ENCODE measurements around the gene FBF1. TPM values are rescaled to one million over a fixed set of nuclear protein-coding genes. Genes with fewer than 3 reads are reported as not detected.

FBF1 gene
- total RNA-seq, 4 donors from 2014 or later: 7.2 to 47.0 (median 25.0) TPM

DNA sequence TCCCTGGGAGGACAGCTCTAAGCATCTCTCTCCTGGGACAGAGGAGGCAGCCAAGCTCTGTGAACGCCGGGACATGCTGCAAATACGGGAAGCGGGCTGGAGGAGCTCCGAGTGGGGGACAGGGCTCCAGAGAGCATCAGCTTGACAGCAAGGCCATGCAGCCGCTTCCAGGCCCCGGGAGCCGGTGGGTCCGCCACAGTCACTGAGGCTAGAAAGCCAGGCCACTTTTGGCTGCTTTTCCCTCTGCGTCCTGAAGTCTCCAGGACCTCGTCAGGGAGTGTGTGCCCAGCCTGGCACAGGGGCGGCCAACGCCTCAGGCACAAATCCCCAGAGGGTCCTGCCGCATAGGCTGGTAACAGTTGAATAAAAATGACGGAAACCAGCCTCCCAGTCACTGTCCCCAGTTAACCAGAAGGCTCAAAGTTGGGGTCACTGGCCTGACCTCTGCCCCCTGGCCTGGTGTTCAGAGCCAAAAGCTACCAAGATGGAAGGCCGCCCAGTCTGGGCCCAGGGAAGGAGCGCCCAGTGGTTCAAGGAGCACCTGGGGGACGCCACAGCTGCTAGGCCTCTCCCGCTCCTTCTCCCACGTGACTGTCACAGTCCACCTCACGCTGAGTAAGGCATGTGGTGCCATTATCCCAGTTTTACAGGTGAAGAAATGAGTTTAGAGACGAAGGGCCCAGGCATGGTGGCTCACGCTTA, 40.9 kb downstream of the FBF1 start:
- TF ChIP-seq POLR2A (IDR thresholded peaks at IDR 0.05): no peak
- TF ChIP-seq, protein P1, sequence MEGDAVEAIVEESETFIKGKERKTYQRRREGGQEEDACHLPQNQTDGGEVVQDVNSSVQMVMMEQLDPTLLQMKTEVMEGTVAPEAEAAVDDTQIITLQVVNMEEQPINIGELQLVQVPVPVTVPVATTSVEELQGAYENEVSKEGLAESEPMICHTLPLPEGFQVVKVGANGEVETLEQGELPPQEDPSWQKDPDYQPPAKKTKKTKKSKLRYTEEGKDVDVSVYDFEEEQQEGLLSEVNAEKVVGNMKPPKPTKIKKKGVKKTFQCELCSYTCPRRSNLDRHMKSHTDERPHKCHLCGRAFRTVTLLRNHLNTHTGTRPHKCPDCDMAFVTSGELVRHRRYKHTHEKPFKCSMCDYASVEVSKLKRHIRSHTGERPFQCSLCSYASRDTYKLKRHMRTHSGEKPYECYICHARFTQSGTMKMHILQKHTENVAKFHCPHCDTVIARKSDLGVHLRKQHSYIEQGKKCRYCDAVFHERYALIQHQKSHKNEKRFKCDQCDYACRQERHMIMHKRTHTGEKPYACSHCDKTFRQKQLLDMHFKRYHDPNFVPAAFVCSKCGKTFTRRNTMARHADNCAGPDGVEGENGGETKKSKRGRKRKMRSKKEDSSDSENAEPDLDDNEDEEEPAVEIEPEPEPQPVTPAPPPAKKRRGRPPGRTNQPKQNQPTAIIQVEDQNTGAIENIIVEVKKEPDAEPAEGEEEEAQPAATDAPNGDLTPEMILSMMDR (IDR thresholded peaks at IDR 0.05): no peak
- Histone ChIP-seq H3K27ac (no peak overlapping the region), H3K4me1 (peaks cover 2 to 28% (median 17%) of the 10 kb centered on the region in 4 donors), H3K36me3 (peaks cover 0 to 55% (median 0%) of the 10 kb centered on the region in 3 donors), H3K9me3 (no peaks in the 10 kb centered on the region), H3K4me3 (no peak overlapping the region), H3K27me3 (no peaks in the 10 kb centered on the region)
- peak in 1 of 3 donors; percentile 44 for DNase-seq

- Histone ChIP-seq H3K4me1 (peaks cover 2 to 34% (median 20%) of the 10 kb centered on the region in 4 donors), H3K9me3 (no peaks in the 10 kb centered on the region), H3K4me3 (no peak overlapping the region), H3K27ac (no peak overlapping the region), H3K36me3 (peaks cover 0 to 55% (median 0%) of the 10 kb centered on the region in 3 donors), H3K27me3 (no peaks in the 10 kb centered on the region)
- DNase-seq: peak in 1 of 3 donors; percentile 44
- TF ChIP-seq, protein P1 (IDR thresholded peaks at IDR 0.05): no peak
- no peak for TF ChIP-seq POLR2A (IDR thresholded peaks at IDR 0.05)
Measured at GRCh38 chr17:75899353-75899752, 41.5 kb downstream of the FBF1 start.

DNA sequence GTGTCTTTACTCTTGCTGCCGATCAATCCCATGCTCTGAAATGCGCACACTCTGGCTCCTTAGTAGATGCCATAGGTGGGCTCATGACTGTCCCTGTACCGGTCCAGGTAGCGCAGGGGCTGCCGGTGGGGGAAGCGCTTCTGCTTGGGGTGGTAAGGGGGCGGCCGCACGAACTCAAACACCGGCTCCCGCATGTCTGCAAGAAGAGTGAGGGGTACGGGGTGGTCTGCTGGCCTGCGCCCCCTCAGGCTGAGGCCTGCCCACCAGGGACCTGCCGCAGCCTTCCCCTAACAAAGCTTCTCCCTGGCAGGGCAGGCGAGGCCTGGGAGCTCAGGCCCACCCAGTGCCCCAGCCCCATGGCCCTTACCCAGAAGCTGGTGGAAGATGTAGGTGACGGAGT, 42.1 kb downstream of the FBF1 start:
- peaks cover 2 to 34% (median 16%) of the 10 kb centered on the region in 4 donors for H3K4me1 ChIP-seq
- TF ChIP-seq, protein P1 (IDR thresholded peaks at IDR 0.05): no peak
- no peak for TF ChIP-seq POLR2A (IDR thresholded peaks at IDR 0.05)
- DNase-seq: no peak
- peaks cover 0 to 55% (median 0%) of the 10 kb centered on the region in 3 donors for H3K36me3 ChIP-seq
- no peaks in the 10 kb centered on the region for H3K27me3 ChIP-seq
- no peaks in the 10 kb centered on the region for H3K9me3 ChIP-seq
- no peak overlapping the region for H3K4me3 ChIP-seq
- H3K27ac ChIP-seq: no peak overlapping the region

DNA sequence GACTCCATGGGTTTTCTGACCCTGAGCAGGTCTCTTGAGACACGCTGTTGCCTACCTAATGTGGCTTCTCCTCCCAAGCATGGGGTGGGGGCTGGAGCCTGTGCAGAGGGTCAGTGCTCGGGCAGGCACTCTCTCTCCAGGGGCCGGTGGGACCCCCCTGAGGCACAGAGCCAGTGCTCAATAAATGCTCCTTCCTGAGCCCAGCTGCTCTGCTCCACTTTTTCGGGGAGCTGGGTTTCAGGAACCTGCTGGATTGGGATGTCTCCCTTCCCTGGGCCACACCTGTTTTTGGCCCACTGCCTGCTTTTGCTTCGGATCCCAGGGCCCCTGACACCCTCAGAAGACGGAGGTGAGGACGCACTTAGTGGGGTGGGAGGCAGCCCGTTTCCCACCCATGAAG, 42.8 kb downstream of the FBF1 start:
- Histone ChIP-seq H3K27me3 (no peaks in the 10 kb centered on the region), H3K4me1 (peaks cover 2 to 37% (median 14%) of the 10 kb centered on the region in 4 donors)
- TF ChIP-seq, protein P1 (IDR thresholded peaks at IDR 0.05): no peak
- TF ChIP-seq POLR2A (IDR thresholded peaks at IDR 0.05): no peak

GRCh38 chr17:75897160-75898019, 43.5 kb downstream of the FBF1 start:
- Histone ChIP-seq H3K27ac (peak overlapping the region; percentile 85 to 98 (median 92)), H3K27me3 (no peaks in the 10 kb centered on the region), H3K4me1 (peaks cover 2 to 37% (median 14%) of the 10 kb centered on the region in 4 donors), H3K4me3 (peak overlapping the region; percentile 79 to 91 (median 82)), H3K9me3 (no peaks in the 10 kb centered on the region), H3K36me3 (peaks cover 0 to 46% (median 0%) of the 10 kb centered on the region in 3 donors)
- DNase-seq: peak in 2 of 3 donors; percentile 42 to 60
- TF ChIP-seq, protein P1 (IDR thresholded peaks at IDR 0.05): no peak
- no peak for TF ChIP-seq POLR2A (IDR thresholded peaks at IDR 0.05)

More for the DNA sequence above, 42.8 kb downstream of the FBF1 start:
- Histone ChIP-seq H3K9me3 (no peaks in the 10 kb centered on the region), H3K4me3 (no peak overlapping the region), H3K27ac (no peak overlapping the region), H3K36me3 (peaks cover 0 to 53% (median 0%) of the 10 kb centered on the region in 3 donors)
- peak in 1 of 3 donors; percentile 37 for DNase-seq
